KMS-11 (cell line): ENCODE results near the gene CFAP44.
"Not testable (repeated sequence)": the region's sequence is repeated elsewhere in the genome, so short reads cannot be mapped to it uniquely, and the experiment has no call there.

Source experiments
- H2AFZ ChIP-seq: fragments of 200-600 bp; sonication (generic); 2 replicates; pipeline ENCODE4 v1.6.1; 2016; ENCODE audit warnings: antibody characterized with exemption, mixed run types, low read depth
- H3K27ac ChIP-seq: fragments of 200-600 bp; sonication (generic); 2 replicates; pipeline ENCODE4 v1.6.1; 2016; ENCODE audit warnings: mild to moderate bottlenecking, mixed run types
- H3K27me3 ChIP-seq: fragments of 200-600 bp; sonication (generic); 2 replicates; pipeline ENCODE4 v1.6.1; 2017; ENCODE audit warnings: mild to moderate bottlenecking, low read depth, mixed run types, moderate library complexity; ENCODE audit not compliant: insufficient read depth
- H3K36me3 ChIP-seq: fragments of 200-600 bp; sonication (generic); 2 replicates; pipeline ENCODE4 v1.6.1; 2017; ENCODE audit warnings: mild to moderate bottlenecking, mixed run types; ENCODE audit not compliant: insufficient read depth
- H3K4me1 ChIP-seq: fragments of 200-600 bp; sonication (generic); 2 replicates; pipeline ENCODE4 v1.6.1; 2016; ENCODE audit warnings: mild to moderate bottlenecking, low read depth, mixed run types; ENCODE audit not compliant: poor library complexity, severe bottlenecking
- H3K4me2 ChIP-seq: fragments of 200-600 bp; sonication (generic); 2 replicates; pipeline ENCODE4 v1.7.0; 2016; ENCODE audit warnings: mild to moderate bottlenecking, mixed run types
- H3K4me3 ChIP-seq: fragments of 200-600 bp; sonication (generic); IDR thresholded peaks from 2 replicates; pipeline ENCODE4 v1.6.1; 2017; ENCODE audit warnings: low read depth, low read length, mixed read lengths; ENCODE audit not compliant: insufficient read depth
- H3K79me2 ChIP-seq: fragments of 200-600 bp; sonication (generic); 2 replicates; pipeline ENCODE4 v1.6.1; 2016; ENCODE audit warnings: low read depth, mixed run types; ENCODE audit not compliant: insufficient read depth
- H3K9ac ChIP-seq: fragments of 200-600 bp; sonication (generic); 2 replicates; pipeline ENCODE4 v1.6.1; 2016; ENCODE audit warnings: mild to moderate bottlenecking, mixed run types
- H4K20me1 ChIP-seq: fragments of 200-600 bp; sonication (generic); 2 replicates; pipeline ENCODE4 v1.6.1; 2016; ENCODE audit warnings: mild to moderate bottlenecking, mixed run types; ENCODE audit not compliant: insufficient read depth
- TF ChIP-seq, protein P1 (sequence below): fragments of 200-600 bp; sonication (generic); conservative IDR thresholded peaks from 2 replicates; pipeline ENCODE4 v1.6.1; 2017; ENCODE audit warnings: low read depth, mild to moderate bottlenecking, antibody characterized with exemption, low read length, moderate library complexity, mixed read lengths

Gene CFAP44

GRCh38 chr3:113461488-113461887, 20.2 kb upstream of the CFAP44 start:
- no peaks in the 10 kb centered on the region for H3K27me3 ChIP-seq
- H3K79me2 ChIP-seq = no peaks in the 10 kb centered on the region
- no peak overlapping the region for H3K4me3 ChIP-seq
- H3K4me2 ChIP-seq = no peak overlapping the region
- H3K27ac ChIP-seq = no peak overlapping the region
- no peak overlapping the region for H3K9ac ChIP-seq
- TF ChIP-seq, protein P1, sequence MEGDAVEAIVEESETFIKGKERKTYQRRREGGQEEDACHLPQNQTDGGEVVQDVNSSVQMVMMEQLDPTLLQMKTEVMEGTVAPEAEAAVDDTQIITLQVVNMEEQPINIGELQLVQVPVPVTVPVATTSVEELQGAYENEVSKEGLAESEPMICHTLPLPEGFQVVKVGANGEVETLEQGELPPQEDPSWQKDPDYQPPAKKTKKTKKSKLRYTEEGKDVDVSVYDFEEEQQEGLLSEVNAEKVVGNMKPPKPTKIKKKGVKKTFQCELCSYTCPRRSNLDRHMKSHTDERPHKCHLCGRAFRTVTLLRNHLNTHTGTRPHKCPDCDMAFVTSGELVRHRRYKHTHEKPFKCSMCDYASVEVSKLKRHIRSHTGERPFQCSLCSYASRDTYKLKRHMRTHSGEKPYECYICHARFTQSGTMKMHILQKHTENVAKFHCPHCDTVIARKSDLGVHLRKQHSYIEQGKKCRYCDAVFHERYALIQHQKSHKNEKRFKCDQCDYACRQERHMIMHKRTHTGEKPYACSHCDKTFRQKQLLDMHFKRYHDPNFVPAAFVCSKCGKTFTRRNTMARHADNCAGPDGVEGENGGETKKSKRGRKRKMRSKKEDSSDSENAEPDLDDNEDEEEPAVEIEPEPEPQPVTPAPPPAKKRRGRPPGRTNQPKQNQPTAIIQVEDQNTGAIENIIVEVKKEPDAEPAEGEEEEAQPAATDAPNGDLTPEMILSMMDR = no peak
- no peaks in the 10 kb centered on the region for H3K4me1 ChIP-seq
- H3K36me3 ChIP-seq = no peaks in the 10 kb centered on the region
- H4K20me1 ChIP-seq = no peaks in the 10 kb centered on the region
- H2AFZ ChIP-seq = no peak overlapping the region

DNA sequence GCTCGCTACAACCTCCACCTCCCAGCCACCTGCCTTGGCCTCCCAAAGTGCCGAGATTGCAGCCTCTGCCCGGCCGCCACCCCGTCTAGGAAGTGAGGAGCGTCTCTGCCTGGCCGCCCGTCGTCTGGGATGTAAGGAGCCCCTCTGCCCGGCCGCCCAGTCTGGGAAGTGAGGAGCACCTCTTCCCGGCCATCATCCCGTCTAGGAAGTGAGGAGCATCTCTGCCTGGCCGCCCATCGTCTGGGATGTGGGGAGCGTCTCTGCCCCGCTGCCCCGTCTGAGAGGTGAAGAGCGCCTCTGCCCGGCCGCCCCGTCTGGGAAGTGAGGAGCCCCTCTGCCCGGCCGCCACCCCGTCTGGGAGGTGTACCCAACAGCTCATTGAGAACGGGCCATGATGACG, 17.3 kb upstream of the CFAP44 start:
- H2AFZ ChIP-seq, H3K9ac ChIP-seq, H3K4me2 ChIP-seq, H3K27me3 ChIP-seq, H3K4me3 ChIP-seq, H4K20me1 ChIP-seq, H3K79me2 ChIP-seq, H3K36me3 ChIP-seq, H3K27ac ChIP-seq, H3K4me1 ChIP-seq: not testable (repeated sequence)

DNA sequence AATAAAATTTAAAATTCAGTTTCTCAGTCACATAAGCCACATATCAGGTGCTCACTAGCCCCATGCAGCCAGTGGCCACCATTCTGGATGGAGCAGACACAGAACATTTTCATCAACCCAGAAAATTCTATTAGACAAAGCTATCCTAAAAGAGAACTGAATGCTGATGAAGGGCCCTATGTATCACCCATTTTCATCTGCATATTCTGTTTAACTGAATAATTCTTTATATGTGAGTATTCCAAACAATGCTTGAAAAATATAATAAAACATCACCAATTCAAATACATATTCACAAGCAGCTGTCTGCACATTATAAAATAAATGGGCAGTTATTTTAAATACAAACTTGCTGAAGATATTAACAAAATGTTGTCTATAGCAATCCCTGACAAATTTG, 14.2 kb upstream of the CFAP44 start:
- Histone ChIP-seq H3K4me2 (no peak overlapping the region), H4K20me1 (no peaks in the 10 kb centered on the region), H3K9ac (no peak overlapping the region), H3K27me3 (no peaks in the 10 kb centered on the region), H3K79me2 (no peaks in the 10 kb centered on the region), H3K27ac (no peak overlapping the region), H3K36me3 (no peaks in the 10 kb centered on the region), H2AFZ (no peak overlapping the region), H3K4me3 (no peak overlapping the region), H3K4me1 (no peaks in the 10 kb centered on the region)
- TF ChIP-seq, protein P1 = no peak

- Histone ChIP-seq H3K4me2 (no peak overlapping the region), H3K27ac (no peak overlapping the region), H3K36me3 (no peaks in the 10 kb centered on the region), H3K79me2 (no peaks in the 10 kb centered on the region), H3K4me1 (no peaks in the 10 kb centered on the region), H3K9ac (no peak overlapping the region), H4K20me1 (no peaks in the 10 kb centered on the region), H3K4me3 (no peak overlapping the region), H3K27me3 (no peaks in the 10 kb centered on the region), H2AFZ (no peak overlapping the region)
- TF ChIP-seq, protein P1 = no peak
Observed at GRCh38 chr3:113454630-113455029, 13.3 kb upstream of the CFAP44 start.

DNA sequence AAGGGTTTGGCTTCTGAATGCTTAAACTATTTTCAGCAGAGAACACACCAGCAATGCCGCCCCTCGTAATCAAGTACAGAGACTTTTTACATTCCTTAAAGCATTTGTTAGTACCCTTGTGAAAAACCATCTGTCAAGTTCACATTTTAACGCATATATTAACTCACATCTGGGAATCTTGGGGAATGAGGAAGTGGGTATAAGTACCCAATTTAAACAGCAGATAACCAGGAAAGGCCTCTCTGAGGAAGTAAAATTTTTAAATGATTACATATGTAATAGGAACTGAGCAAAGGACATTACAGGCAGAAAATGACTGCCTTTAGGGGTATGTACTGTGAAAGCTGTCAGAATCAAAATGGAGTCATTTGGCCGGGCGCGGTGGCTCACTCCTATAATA, 12.8 kb upstream of the CFAP44 start:
- no peak overlapping the region for H3K4me2 ChIP-seq
- H3K27me3 ChIP-seq = no peaks in the 10 kb centered on the region

More for the DNA sequence above, 12.8 kb upstream of the CFAP44 start:
- Histone ChIP-seq H3K4me3 (no peak overlapping the region), H3K79me2 (no peaks in the 10 kb centered on the region), H4K20me1 (no peaks in the 10 kb centered on the region), H3K36me3 (no peaks in the 10 kb centered on the region), H3K4me1 (no peaks in the 10 kb centered on the region), H3K9ac (no peak overlapping the region), H3K27ac (no peak overlapping the region), H2AFZ (no peak overlapping the region)
- TF ChIP-seq, protein P1 = no peak
